Liver (tissue), 9 donors: ENCODE measurements around the gene SETD6. TPM values are rescaled to one million over a fixed set of nuclear protein-coding genes. Genes with fewer than 3 reads are reported as not detected.
A peak's percentile ranks its signal among the peaks of the same experiment; 100 is the strongest.

Experiments
- DNase-seq: peaks from one replicate; pipeline ENCODE4 v3.0.0-alpha.2; 2017; ENCODE audit warnings: low spot score
- H3K27ac ChIP-seq, 2 donors: one replicate each; pipeline ENCODE4 v1.7.0; 2013; ENCODE audit warnings: inconsistent platforms in 2 of 2, low read length in 2 of 2, control low read depth in 1 of 2, low read depth in 1 of 2, mild to moderate bottlenecking in 1 of 2
- H3K27me3 ChIP-seq, 4 donors: one replicate each; pipeline versions ENCODE4 v1.6.1 to v1.7.0; 2013; ENCODE audit warnings: low read length in 3 of 4, inconsistent platforms in 1 of 4, mild to moderate bottlenecking in 1 of 4, moderate library complexity in 1 of 4; ENCODE audit not compliant: control insufficient read depth in 4 of 4, insufficient read depth in 4 of 4
- H3K36me3 ChIP-seq, 4 donors: one replicate each; pipeline versions ENCODE4 v1.6.1 to v1.7.0; 2013; ENCODE audit warnings: low read length in 3 of 4, mild to moderate bottlenecking in 3 of 4, low read depth in 1 of 4, moderate library complexity in 1 of 4; ENCODE audit not compliant: control insufficient read depth in 4 of 4, insufficient read depth in 3 of 4
- H3K4me1 ChIP-seq, 4 donors: one replicate each; pipeline versions ENCODE4 v1.6.1 to v1.7.0; 2013; ENCODE audit warnings: low read length in 3 of 4, mild to moderate bottlenecking in 3 of 4, moderate library complexity in 1 of 4; ENCODE audit not compliant: control insufficient read depth in 4 of 4, insufficient read depth in 4 of 4
- H3K4me3 ChIP-seq, 3 donors: one replicate each; pipeline versions ENCODE4 v1.6.1 to v1.7.0; 2013; ENCODE audit warnings: low read length in 3 of 3, control low read depth in 1 of 3, low read depth in 1 of 3, mild to moderate bottlenecking in 1 of 3
- H3K9ac ChIP-seq, 2 donors: one replicate each; pipeline ENCODE4 v1.7.0; 2013; ENCODE audit warnings: low read length in 2 of 2, mild to moderate bottlenecking in 2 of 2, moderate library complexity in 2 of 2, control low read depth in 1 of 2, low read depth in 1 of 2
- H3K9me3 ChIP-seq, 4 donors: one replicate each; pipeline versions ENCODE4 v1.6.1 to v1.7.0; 2013; ENCODE audit warnings: low read length in 3 of 4; ENCODE audit not compliant: control insufficient read depth in 4 of 4
- EGR1 ChIP-seq, 2 donors: IDR thresholded peaks; 2 replicates each; pipeline ENCODE4 v1.6.1; 2016 to 2018; ENCODE audit warnings: antibody characterized with exemption in 2 of 2, low read depth in 2 of 2
- FOXA1 ChIP-seq: IDR thresholded peaks from 2 replicates; pipeline ENCODE4 v1.6.1; 2016; ENCODE audit warnings: antibody characterized with exemption
- FOXA2 ChIP-seq: IDR thresholded peaks from 2 replicates; pipeline ENCODE4 v1.6.1; 2016; ENCODE audit warnings: antibody characterized with exemption
- GABPA ChIP-seq, 2 donors: IDR thresholded peaks in 1 of 2; conservative IDR thresholded peaks in 1 of 2; 2 replicates each; pipeline ENCODE4 v1.6.1; 2016; ENCODE audit warnings: antibody characterized with exemption in 2 of 2, mild to moderate bottlenecking in 1 of 2, moderate library complexity in 1 of 2
- HNF4A ChIP-seq, 2 donors: conservative IDR thresholded peaks; 2 replicates each; pipeline ENCODE4 v1.6.1; 2016; ENCODE audit warnings: antibody characterized with exemption in 2 of 2, mild to moderate bottlenecking in 2 of 2
- NR2F2 ChIP-seq: IDR thresholded peaks from 2 replicates; pipeline ENCODE4 v1.6.1; 2016; ENCODE audit warnings: antibody characterized with exemption
- RAD21 ChIP-seq, 2 donors: IDR thresholded peaks; 2 replicates each; pipeline ENCODE4 v1.6.1; 2016; ENCODE audit warnings: antibody characterized with exemption in 2 of 2, mild to moderate bottlenecking in 2 of 2
- SP1 ChIP-seq: IDR thresholded peaks from 2 replicates; pipeline ENCODE4 v1.6.1; 2018; ENCODE audit warnings: antibody characterized with exemption, mild to moderate bottlenecking
- WGBS: extraction: QIAGEN DNeasy Blood & Tissue Kit; methylation state at CpG from one replicate; pipeline ENCODE4 v1.1.7; 2013; 5-methylcytosine and 5-hydroxymethylcytosine counted together
- polyA plus RNA-seq, 2 donors: library from polyadenylated mRNA; stranded (reverse) in 1 of 2; unstranded in 1 of 2; fragments of 200-250 nt in 1 of 2; fragments of >200 nt in 1 of 2; fragmentation: Nextera tagmentation in 1 of 2; extraction: Ambion mirVana in 1 of 2; gene quantifications; one replicate each; pipeline versions ENCODE4 v1.2.1 to v1.2.3, GENCODE V29; 2013 to 2015
- total RNA-seq, 2 donors: library from RNA; depleted of rRNA; stranded (reverse); fragments of >200 nt; gene quantifications; one replicate each; pipeline ENCODE4 v1.2.3, GENCODE V29; 2014
- TF ChIP-seq, protein P1 (sequence below): fragments of 150-350 bp; IDR thresholded peaks from 2 replicates; pipeline ENCODE4 v1.5.1; 2017; ENCODE audit warnings: improper control_type of control experiment, low read depth, low read length; ENCODE audit not compliant: missing input control
- TF ChIP-seq, protein P2 (sequence below): IDR thresholded peaks from 2 replicates; pipeline ENCODE4 v1.6.1; 2016; ENCODE audit warnings: antibody characterized with exemption
- TF ChIP-seq, protein P3 (sequence below): IDR thresholded peaks from 2 replicates; pipeline ENCODE4 v1.6.1; 2016; ENCODE audit warnings: antibody characterized with exemption
- TF ChIP-seq, protein P4 (sequence below): IDR thresholded peaks from 2 replicates; pipeline ENCODE4 v1.6.1; 2016; ENCODE audit warnings: antibody characterized with exemption
- TF ChIP-seq, protein P5 (sequence below): IDR thresholded peaks from 2 replicates; pipeline ENCODE4 v1.6.1; 2016; ENCODE audit warnings: antibody characterized with exemption, mild to moderate bottlenecking
- donor health status: healthy.
- donor health status: healthy.
- donor health status: healthy.
- donor health status: healthy.
- donor health status: healthy.

Gene SETD6
- total and polyA plus RNA-seq, 4 donors: 6.9 to 17.7 (median 10.2) TPM

DNA sequence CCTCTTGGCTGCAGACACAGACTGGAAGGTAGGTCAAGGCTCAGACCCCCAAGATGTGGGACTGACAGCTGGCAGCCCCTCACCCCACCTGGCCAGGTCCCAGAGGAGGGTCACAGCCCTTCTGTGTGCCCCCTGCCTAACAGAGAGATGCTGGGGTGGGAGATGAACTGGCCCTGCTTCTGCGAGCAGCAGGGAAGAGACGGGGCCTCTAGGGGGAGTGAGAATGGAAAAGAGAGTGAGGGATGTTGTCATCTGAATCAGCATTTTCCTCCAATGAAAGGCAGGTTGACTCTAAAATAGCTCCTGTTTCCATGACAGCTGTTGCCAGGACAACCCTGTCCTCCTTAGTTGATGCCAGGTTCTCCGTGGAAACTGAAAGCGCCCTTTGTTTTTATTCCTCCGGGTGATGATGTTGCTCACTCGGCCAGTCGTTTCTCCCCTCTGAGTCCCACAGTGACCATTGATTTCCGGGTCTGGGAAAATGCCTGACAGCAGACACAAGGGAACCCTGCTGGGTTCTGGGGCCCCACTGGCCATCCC is 20.3 kb upstream of the SETD6 start:
- H3K27ac ChIP-seq: no peak overlapping the region
- no peak overlapping the region for H3K9ac ChIP-seq
- TF ChIP-seq RAD21 (IDR thresholded peaks at IDR 0.05) (peak in 1 of 2 donors; percentile 46), GABPA (IDR thresholded peaks at IDR 0.05 in 1 of 2, conservative IDR thresholded peaks at IDR 0.05 in 1 of 2) (no peak)
- TF ChIP-seq, protein P1, sequence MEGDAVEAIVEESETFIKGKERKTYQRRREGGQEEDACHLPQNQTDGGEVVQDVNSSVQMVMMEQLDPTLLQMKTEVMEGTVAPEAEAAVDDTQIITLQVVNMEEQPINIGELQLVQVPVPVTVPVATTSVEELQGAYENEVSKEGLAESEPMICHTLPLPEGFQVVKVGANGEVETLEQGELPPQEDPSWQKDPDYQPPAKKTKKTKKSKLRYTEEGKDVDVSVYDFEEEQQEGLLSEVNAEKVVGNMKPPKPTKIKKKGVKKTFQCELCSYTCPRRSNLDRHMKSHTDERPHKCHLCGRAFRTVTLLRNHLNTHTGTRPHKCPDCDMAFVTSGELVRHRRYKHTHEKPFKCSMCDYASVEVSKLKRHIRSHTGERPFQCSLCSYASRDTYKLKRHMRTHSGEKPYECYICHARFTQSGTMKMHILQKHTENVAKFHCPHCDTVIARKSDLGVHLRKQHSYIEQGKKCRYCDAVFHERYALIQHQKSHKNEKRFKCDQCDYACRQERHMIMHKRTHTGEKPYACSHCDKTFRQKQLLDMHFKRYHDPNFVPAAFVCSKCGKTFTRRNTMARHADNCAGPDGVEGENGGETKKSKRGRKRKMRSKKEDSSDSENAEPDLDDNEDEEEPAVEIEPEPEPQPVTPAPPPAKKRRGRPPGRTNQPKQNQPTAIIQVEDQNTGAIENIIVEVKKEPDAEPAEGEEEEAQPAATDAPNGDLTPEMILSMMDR: peak; percentile 39
- peak; percentile 63 for DNase-seq
- H3K9me3 ChIP-seq: no peaks in the 10 kb centered on the region
- H3K36me3 ChIP-seq: no peaks in the 10 kb centered on the region
- no peak overlapping the region for H3K4me3 ChIP-seq
- 6% methylated on average over 8 of the region's 8 CpGs for WGBS
- H3K27me3 ChIP-seq: no peaks in the 10 kb centered on the region
- H3K4me1 ChIP-seq: no peaks in the 10 kb centered on the region

DNA sequence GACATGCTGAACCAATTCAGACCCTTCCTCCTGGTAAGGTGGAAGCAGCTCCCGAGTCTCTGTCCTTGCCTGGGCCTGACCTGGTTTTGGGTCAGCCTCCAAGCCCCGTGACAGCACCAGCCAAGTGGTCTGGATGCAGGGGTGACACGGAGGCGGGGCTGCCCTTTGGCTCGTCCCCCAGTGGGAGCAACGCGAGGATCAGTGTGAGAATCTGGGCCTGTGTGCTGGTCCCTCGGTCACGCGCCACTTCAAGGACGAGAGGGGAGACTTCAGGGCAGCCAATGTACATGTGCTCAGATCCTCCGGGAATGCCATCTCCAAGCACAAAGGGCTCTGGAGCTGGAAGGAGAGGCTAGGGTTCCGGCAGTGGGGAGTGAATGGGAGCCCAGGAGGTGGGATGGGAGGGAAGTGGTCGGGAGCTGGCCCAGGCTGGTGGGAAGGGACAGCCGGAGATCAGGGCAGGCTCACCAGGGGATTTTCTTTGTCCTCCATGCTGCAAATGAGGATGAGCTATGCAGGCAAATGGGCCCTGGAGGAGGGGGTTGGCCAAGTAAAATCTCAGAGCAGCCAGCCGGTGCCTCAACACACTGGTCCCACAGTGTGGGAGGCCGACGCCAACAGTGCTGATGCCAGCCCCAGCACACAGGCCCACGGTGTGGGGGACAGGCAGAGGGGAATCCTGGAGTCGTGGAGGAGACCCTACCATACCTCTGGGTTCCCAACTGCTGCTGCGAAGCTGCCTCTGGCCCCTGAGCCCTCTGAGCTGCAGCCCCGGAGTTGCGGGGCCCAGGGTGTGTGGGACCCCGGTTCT is 19.6 kb upstream of the SETD6 start:
- DNase-seq: no peak
- Histone ChIP-seq H3K4me1 (no peaks in the 10 kb centered on the region), H3K27me3 (peaks cover 0 to 3% (median 0%) of the 10 kb centered on the region in 4 donors), H3K4me3 (no peak overlapping the region), H3K36me3 (no peaks in the 10 kb centered on the region), H3K9me3 (no peaks in the 10 kb centered on the region), H3K9ac (no peak overlapping the region), H3K27ac (no peak overlapping the region)
- 71% methylated on average over 24 of the region's 24 CpGs for WGBS
- no peak for TF ChIP-seq FOXA2
- TF ChIP-seq FOXA1: no peak

DNA sequence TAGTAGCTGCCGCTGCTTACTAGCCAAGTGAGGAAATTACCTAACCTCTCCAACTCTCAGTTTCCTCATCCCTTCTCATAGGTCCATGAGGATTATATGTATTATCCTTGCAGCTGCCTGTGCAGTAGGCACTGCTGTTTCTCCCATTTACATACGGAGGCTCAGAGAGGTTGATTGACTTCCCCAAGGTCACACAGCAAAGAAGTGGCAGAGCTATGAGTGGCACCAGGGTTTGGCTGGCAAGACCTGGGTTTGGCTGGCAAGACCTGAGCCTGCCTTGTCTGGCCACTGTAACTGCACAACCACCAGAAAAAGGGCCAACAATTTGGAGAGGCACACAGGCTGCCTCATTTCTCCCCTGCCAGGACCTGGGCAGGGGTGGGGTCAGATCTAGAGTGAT is 17.8 kb upstream of the SETD6 start:
- H3K36me3 ChIP-seq: no peaks in the 10 kb centered on the region
- DNase-seq: no peak
- WGBS: 69% methylated on average over 2 of the region's 2 CpGs
- no peak overlapping the region for H3K9ac ChIP-seq
- peaks cover 0 to 6% (median 1%) of the 10 kb centered on the region in 4 donors for H3K27me3 ChIP-seq
- TF ChIP-seq, protein P2, sequence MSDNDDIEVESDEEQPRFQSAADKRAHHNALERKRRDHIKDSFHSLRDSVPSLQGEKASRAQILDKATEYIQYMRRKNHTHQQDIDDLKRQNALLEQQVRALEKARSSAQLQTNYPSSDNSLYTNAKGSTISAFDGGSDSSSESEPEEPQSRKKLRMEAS: no peak
- TF ChIP-seq, protein P3, sequence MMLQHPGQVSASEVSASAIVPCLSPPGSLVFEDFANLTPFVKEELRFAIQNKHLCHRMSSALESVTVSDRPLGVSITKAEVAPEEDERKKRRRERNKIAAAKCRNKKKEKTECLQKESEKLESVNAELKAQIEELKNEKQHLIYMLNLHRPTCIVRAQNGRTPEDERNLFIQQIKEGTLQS: no peak
- TF ChIP-seq GABPA (IDR thresholded peaks at IDR 0.05 in 1 of 2, conservative IDR thresholded peaks at IDR 0.05 in 1 of 2): no peak
- TF ChIP-seq, protein P4, sequence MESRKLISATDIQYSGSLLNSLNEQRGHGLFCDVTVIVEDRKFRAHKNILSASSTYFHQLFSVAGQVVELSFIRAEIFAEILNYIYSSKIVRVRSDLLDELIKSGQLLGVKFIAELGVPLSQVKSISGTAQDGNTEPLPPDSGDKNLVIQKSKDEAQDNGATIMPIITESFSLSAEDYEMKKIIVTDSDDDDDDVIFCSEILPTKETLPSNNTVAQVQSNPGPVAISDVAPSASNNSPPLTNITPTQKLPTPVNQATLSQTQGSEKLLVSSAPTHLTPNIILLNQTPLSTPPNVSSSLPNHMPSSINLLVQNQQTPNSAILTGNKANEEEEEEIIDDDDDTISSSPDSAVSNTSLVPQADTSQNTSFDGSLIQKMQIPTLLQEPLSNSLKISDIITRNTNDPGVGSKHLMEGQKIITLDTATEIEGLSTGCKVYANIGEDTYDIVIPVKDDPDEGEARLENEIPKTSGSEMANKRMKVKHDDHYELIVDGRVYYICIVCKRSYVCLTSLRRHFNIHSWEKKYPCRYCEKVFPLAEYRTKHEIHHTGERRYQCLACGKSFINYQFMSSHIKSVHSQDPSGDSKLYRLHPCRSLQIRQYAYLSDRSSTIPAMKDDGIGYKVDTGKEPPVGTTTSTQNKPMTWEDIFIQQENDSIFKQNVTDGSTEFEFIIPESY: no peak
- TF ChIP-seq SP1: no peak
- no peak for TF ChIP-seq NR2F2
- TF ChIP-seq HNF4A (conservative IDR thresholded peaks at IDR 0.05): no peak
- TF ChIP-seq, protein P5, sequence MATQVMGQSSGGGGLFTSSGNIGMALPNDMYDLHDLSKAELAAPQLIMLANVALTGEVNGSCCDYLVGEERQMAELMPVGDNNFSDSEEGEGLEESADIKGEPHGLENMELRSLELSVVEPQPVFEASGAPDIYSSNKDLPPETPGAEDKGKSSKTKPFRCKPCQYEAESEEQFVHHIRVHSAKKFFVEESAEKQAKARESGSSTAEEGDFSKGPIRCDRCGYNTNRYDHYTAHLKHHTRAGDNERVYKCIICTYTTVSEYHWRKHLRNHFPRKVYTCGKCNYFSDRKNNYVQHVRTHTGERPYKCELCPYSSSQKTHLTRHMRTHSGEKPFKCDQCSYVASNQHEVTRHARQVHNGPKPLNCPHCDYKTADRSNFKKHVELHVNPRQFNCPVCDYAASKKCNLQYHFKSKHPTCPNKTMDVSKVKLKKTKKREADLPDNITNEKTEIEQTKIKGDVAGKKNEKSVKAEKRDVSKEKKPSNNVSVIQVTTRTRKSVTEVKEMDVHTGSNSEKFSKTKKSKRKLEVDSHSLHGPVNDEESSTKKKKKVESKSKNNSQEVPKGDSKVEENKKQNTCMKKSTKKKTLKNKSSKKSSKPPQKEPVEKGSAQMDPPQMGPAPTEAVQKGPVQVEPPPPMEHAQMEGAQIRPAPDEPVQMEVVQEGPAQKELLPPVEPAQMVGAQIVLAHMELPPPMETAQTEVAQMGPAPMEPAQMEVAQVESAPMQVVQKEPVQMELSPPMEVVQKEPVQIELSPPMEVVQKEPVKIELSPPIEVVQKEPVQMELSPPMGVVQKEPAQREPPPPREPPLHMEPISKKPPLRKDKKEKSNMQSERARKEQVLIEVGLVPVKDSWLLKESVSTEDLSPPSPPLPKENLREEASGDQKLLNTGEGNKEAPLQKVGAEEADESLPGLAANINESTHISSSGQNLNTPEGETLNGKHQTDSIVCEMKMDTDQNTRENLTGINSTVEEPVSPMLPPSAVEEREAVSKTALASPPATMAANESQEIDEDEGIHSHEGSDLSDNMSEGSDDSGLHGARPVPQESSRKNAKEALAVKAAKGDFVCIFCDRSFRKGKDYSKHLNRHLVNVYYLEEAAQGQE: no peak
- no peak for TF ChIP-seq EGR1 (IDR thresholded peaks at IDR 0.05; ENCODE audit: low read depth in 2 of 2)
- TF ChIP-seq FOXA2: no peak
- no peak overlapping the region for H3K27ac ChIP-seq
- no peaks in the 10 kb centered on the region for H3K9me3 ChIP-seq
- H3K4me1 ChIP-seq: peaks cover 0 to 7% (median 6%) of the 10 kb centered on the region in 4 donors
- H3K4me3 ChIP-seq: no peak overlapping the region
